Endodermal cell (in vitro differentiated cells): ENCODE results near the gene DIPK1B. TPM values are rescaled to one million over a fixed set of nuclear protein-coding genes. Genes with fewer than 3 reads are reported as not detected.

Experiments
- DNase-seq: peaks from one replicate; pipeline ENCODE4 v3.0.0-alpha.2; 2017
- H3K27ac ChIP-seq: 2 replicates; pipeline ENCODE4 v1.5.1; 2013; ENCODE audit warnings: mild to moderate bottlenecking, low read depth, low read length, moderate library complexity
- H3K27me3 ChIP-seq: 2 replicates; pipeline ENCODE4 v1.6.1; 2013; ENCODE audit warnings: mild to moderate bottlenecking, low read length, moderate library complexity; ENCODE audit not compliant: insufficient read depth, control insufficient read depth, poor library complexity, severe bottlenecking
- H3K36me3 ChIP-seq: 2 replicates; pipeline ENCODE4 v1.7.0; 2013; ENCODE audit warnings: mild to moderate bottlenecking, low read length, moderate library complexity; ENCODE audit not compliant: control insufficient read depth, insufficient read depth
- H3K4me1 ChIP-seq: one replicate; pipeline ENCODE4 v1.7.0; 2013; ENCODE audit warnings: low read length; ENCODE audit not compliant: control insufficient read depth, insufficient read depth
- H3K4me3 ChIP-seq: 2 replicates; pipeline ENCODE4 v1.5.1; 2013; ENCODE audit warnings: mild to moderate bottlenecking, low read length, moderate library complexity
- H3K9ac ChIP-seq: 2 replicates; pipeline ENCODE4 v1.6.1; 2013; ENCODE audit warnings: mild to moderate bottlenecking, low read length, moderate library complexity; ENCODE audit not compliant: poor library complexity, severe bottlenecking; ENCODE audit errors: extremely low read depth
- H3K9me3 ChIP-seq: 2 replicates; pipeline ENCODE4 v1.6.1; 2013; ENCODE audit warnings: mild to moderate bottlenecking, low read length, moderate library complexity; ENCODE audit not compliant: control insufficient read depth
- H3K27ac Mint-ChIP-seq: 2 replicates; pipeline ENCODE4 v1.8.0; 2020; ENCODE audit warnings: mixed read lengths
- H3K27me3 Mint-ChIP-seq: 2 replicates; pipeline ENCODE4 v1.8.0; 2021; ENCODE audit warnings: mild to moderate bottlenecking, mixed read lengths; ENCODE audit not compliant: insufficient read depth
- H3K36me3 Mint-ChIP-seq: 2 replicates; pipeline ENCODE4 v1.8.0; 2020; ENCODE audit warnings: low read depth, mixed read lengths
- H3K4me1 Mint-ChIP-seq: 2 replicates; pipeline ENCODE4 v1.8.0; 2020; ENCODE audit warnings: mixed read lengths
- H3K4me3 Mint-ChIP-seq: 2 replicates; pipeline ENCODE4 v1.8.0; 2020; ENCODE audit warnings: mild to moderate bottlenecking, moderate library complexity, mixed read lengths
- H3K9me3 Mint-ChIP-seq: 2 replicates; pipeline ENCODE4 v1.8.0; 2020; ENCODE audit warnings: mild to moderate bottlenecking, mixed read lengths
- CTCF ChIP-seq: fragments of 200-600 bp; sonication (generic); conservative IDR thresholded peaks from 2 replicates; pipeline ENCODE4 v1.5.0; 2021; ENCODE audit warnings: antibody characterized with exemption, mild to moderate bottlenecking
- WGBS, 2 experiments: methylation state at CpG; one replicate each; pipeline versions ENCODE4 v1.1.5 to v1.1.7; 2013; ENCODE audit warnings: missing lambda C conversion rate in 2 of 2, mixed read lengths in 1 of 2; ENCODE audit not compliant: insufficient coverage in 1 of 2, insufficient read length in 1 of 2; 5-methylcytosine and 5-hydroxymethylcytosine counted together
- total RNA-seq, 2 donors: library from RNA; stranded (reverse); fragmentation: NEBNext Ultra II Directional in 1 of 2; extraction: Animal tissue kit (Norgen Biotek cat#: 25700) in 1 of 2; gene quantifications; 2 replicates in 1 of 2; 3 replicates in 1 of 2; pipeline ENCODE4 v1.2.1, GENCODE V29; 2021

Gene DIPK1B
- total RNA-seq, 2 donors from 2014 or later = 35.1 to 45.4 TPM

GRCh38 chr9:136751814-136752213 lies 39.4 kb downstream of the DIPK1B start:
- TF ChIP-seq CTCF = no peak
- Histone ChIP-seq H3K27me3 (no peaks in the 10 kb centered on the region), H3K9ac (no peak overlapping the region), H3K9me3 (peaks cover 15% of the 10 kb centered on the region), H3K4me3 (no peak overlapping the region), H3K36me3 (no peaks in the 10 kb centered on the region), H3K27ac (no peak overlapping the region), H3K4me1 (no peaks in the 10 kb centered on the region)
- Mint-ChIP-seq H3K9me3 (peaks cover 33% of the 10 kb centered on the region), H3K27ac (no peak overlapping the region), H3K4me3 (no peak overlapping the region), H3K4me1 (no peaks in the 10 kb centered on the region), H3K27me3 (peaks cover 18% of the 10 kb centered on the region), H3K36me3 (peaks cover 2% of the 10 kb centered on the region)
- no peak for DNase-seq

GRCh38 chr9:136753371-136754058 lies 41.1 kb downstream of the DIPK1B start:
- Mint-ChIP-seq H3K36me3 (peaks cover 2% of the 10 kb centered on the region), H3K27ac (no peak overlapping the region), H3K27me3 (peaks cover 16% of the 10 kb centered on the region), H3K4me1 (no peaks in the 10 kb centered on the region), H3K9me3 (peaks cover 33% of the 10 kb centered on the region), H3K4me3 (no peak overlapping the region)
- no peak for TF ChIP-seq CTCF
- Histone ChIP-seq H3K36me3 (no peaks in the 10 kb centered on the region), H3K4me1 (no peaks in the 10 kb centered on the region), H3K27me3 (no peaks in the 10 kb centered on the region), H3K9ac (no peak overlapping the region), H3K9me3 (peaks cover 15% of the 10 kb centered on the region), H3K27ac (no peak overlapping the region), H3K4me3 (no peak overlapping the region)
- DNase-seq = no peak
- 82 to 87% methylated on average over 28 to 31 of the region's 31 CpGs for WGBS, 2 experiments

- Histone ChIP-seq H3K4me1 (no peaks in the 10 kb centered on the region), H3K4me3 (no peak overlapping the region), H3K27ac (no peak overlapping the region), H3K36me3 (no peaks in the 10 kb centered on the region), H3K9ac (no peak overlapping the region), H3K9me3 (peaks cover 15% of the 10 kb centered on the region), H3K27me3 (no peaks in the 10 kb centered on the region)
- Mint-ChIP-seq H3K27me3 (peaks cover 16% of the 10 kb centered on the region), H3K9me3 (peaks cover 33% of the 10 kb centered on the region), H3K4me3 (no peak overlapping the region), H3K36me3 (peaks cover 2% of the 10 kb centered on the region), H3K27ac (no peak overlapping the region), H3K4me1 (no peaks in the 10 kb centered on the region)
- TF ChIP-seq CTCF = no peak
- 92 to 93% methylated on average over 14 to 17 of the region's 17 CpGs for WGBS, 2 experiments
- DNase-seq = no peak
Observed at GRCh38 chr9:136754059-136754572, 41.7 kb downstream of the DIPK1B start.
